GM23338 (cell line): ENCODE results near the gene CPNE2.

Experiments
- TF ChIP-seq, protein P1 (sequence below), 2 experiments: fragments of 200-600 bp in 1 of 2; sonication (generic) in 1 of 2; conservative IDR thresholded peaks; 2 replicates each; pipeline versions ENCODE4 v1.5.1 to v1.6.1; 2016 to 2017; ENCODE audit warnings: antibody characterized with exemption in 2 of 2, low read depth in 2 of 2, mild to moderate bottlenecking in 2 of 2, moderate library complexity in 1 of 2
- TF ChIP-seq, protein P2 (sequence below): IDR thresholded peaks from one replicate; pipeline ENCODE4 v1.6.1; 2018; ENCODE audit warnings: antibody characterized with exemption; ENCODE audit not compliant: unreplicated experiment

DNA sequence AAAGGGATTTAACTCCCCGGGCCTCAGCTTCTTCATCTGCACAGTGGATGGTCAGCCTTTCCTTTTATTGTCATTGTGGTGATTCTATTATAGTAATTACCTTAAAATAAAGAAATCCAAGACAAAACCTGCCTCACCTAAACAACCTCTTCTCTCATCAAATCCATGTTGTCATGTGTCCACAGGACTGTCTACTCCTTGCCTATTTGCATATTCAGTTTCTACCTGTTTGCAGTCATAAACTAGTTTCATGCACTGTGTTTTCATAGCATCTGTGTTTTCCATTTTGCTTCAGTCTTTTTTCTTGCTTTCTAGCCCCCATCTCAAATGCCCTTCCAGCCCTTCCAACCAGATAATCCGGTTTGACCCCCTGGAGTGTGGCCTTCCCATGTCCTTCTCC is 44.3 kb upstream of the CPNE2 start:
- TF ChIP-seq, protein P1, sequence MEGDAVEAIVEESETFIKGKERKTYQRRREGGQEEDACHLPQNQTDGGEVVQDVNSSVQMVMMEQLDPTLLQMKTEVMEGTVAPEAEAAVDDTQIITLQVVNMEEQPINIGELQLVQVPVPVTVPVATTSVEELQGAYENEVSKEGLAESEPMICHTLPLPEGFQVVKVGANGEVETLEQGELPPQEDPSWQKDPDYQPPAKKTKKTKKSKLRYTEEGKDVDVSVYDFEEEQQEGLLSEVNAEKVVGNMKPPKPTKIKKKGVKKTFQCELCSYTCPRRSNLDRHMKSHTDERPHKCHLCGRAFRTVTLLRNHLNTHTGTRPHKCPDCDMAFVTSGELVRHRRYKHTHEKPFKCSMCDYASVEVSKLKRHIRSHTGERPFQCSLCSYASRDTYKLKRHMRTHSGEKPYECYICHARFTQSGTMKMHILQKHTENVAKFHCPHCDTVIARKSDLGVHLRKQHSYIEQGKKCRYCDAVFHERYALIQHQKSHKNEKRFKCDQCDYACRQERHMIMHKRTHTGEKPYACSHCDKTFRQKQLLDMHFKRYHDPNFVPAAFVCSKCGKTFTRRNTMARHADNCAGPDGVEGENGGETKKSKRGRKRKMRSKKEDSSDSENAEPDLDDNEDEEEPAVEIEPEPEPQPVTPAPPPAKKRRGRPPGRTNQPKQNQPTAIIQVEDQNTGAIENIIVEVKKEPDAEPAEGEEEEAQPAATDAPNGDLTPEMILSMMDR (conservative IDR thresholded peaks at IDR 0.05; ENCODE audit: low read depth in 2 of 2) = no peak
- TF ChIP-seq, protein P2, sequence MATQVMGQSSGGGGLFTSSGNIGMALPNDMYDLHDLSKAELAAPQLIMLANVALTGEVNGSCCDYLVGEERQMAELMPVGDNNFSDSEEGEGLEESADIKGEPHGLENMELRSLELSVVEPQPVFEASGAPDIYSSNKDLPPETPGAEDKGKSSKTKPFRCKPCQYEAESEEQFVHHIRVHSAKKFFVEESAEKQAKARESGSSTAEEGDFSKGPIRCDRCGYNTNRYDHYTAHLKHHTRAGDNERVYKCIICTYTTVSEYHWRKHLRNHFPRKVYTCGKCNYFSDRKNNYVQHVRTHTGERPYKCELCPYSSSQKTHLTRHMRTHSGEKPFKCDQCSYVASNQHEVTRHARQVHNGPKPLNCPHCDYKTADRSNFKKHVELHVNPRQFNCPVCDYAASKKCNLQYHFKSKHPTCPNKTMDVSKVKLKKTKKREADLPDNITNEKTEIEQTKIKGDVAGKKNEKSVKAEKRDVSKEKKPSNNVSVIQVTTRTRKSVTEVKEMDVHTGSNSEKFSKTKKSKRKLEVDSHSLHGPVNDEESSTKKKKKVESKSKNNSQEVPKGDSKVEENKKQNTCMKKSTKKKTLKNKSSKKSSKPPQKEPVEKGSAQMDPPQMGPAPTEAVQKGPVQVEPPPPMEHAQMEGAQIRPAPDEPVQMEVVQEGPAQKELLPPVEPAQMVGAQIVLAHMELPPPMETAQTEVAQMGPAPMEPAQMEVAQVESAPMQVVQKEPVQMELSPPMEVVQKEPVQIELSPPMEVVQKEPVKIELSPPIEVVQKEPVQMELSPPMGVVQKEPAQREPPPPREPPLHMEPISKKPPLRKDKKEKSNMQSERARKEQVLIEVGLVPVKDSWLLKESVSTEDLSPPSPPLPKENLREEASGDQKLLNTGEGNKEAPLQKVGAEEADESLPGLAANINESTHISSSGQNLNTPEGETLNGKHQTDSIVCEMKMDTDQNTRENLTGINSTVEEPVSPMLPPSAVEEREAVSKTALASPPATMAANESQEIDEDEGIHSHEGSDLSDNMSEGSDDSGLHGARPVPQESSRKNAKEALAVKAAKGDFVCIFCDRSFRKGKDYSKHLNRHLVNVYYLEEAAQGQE = no peak
